ENCODE measurements around the gene BRINP2. TPM values are rescaled to one million over a fixed set of nuclear protein-coding genes. Genes with fewer than 3 reads are reported as not detected.

Gene BRINP2
- polyA plus RNA-seq, 2 donors = 0.01 TPM; not detected in 1

GRCh38 chr1:177281901-177282300 lies 111.1 kb downstream of the BRINP2 start:
- no peak overlapping the region for H3K27ac ChIP-seq (ENCODE audit: low read depth in 2 of 2, low read length in 1 of 2)
- 80 to 83% methylated on average over 5 of the region's 5 CpGs for WGBS, 2 donors
- H3K36me3 ChIP-seq (ENCODE audit: control insufficient read depth in 2 of 2, insufficient read depth in 2 of 2, low read length in 1 of 2) = no peaks in the 10 kb centered on the region
- H3K27me3 ChIP-seq (ENCODE audit: control insufficient read depth in 1 of 2, insufficient read depth in 2 of 2, low read length in 2 of 2) = no peaks in the 10 kb centered on the region
- no peak overlapping the region for H3K4me3 ChIP-seq (ENCODE audit: low read depth in 1 of 2, low read length in 2 of 2)
- no peaks in the 10 kb centered on the region for H3K4me1 ChIP-seq (ENCODE audit: control insufficient read depth in 2 of 2, insufficient read depth in 2 of 2, low read length in 1 of 2)
- H3K9me3 ChIP-seq (ENCODE audit: control insufficient read depth in 2 of 2, insufficient read depth in 1 of 2, low read depth in 1 of 2, low read length in 1 of 2) = no peaks in the 10 kb centered on the region

GRCh38 chr1:177282976-177283375 lies 112.2 kb downstream of the BRINP2 start:
- no peaks in the 10 kb centered on the region for H3K27me3 ChIP-seq (ENCODE audit: control insufficient read depth in 1 of 2, insufficient read depth in 2 of 2, low read length in 2 of 2)
- no peaks in the 10 kb centered on the region for H3K9me3 ChIP-seq (ENCODE audit: control insufficient read depth in 2 of 2, insufficient read depth in 1 of 2, low read depth in 1 of 2, low read length in 1 of 2)
- 56 to 57% methylated on average over 1 of the region's 1 CpG for WGBS, 2 donors

DNA sequence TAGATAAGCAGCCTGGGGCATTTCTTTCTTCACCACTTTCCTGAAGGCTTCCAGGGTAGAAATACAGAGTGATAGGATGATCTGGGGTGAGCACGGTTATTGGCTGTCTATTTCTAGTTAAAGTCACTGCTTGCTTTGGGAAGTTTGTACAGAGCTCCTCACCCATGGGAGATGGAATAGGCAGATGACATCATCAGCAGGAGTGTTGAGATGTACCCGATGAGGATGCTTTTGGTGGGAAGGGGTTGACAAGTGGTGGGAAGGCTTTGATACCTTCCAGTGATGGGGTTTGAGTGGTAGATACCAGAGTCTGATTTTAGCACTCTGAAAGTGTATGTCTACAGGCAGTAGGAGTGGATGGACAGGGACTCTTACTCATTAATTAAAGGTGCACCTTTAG lies 112.6 kb downstream of the BRINP2 start:
- Histone ChIP-seq H3K36me3 (ENCODE audit: control insufficient read depth in 2 of 2, insufficient read depth in 2 of 2, low read length in 1 of 2) (no peaks in the 10 kb centered on the region), H3K27ac (ENCODE audit: low read depth in 2 of 2, low read length in 1 of 2) (no peak overlapping the region), H3K9me3 (ENCODE audit: control insufficient read depth in 2 of 2, insufficient read depth in 1 of 2, low read depth in 1 of 2, low read length in 1 of 2) (no peaks in the 10 kb centered on the region), H3K4me1 (ENCODE audit: control insufficient read depth in 2 of 2, insufficient read depth in 2 of 2, low read length in 1 of 2) (no peaks in the 10 kb centered on the region), H3K4me3 (ENCODE audit: low read depth in 1 of 2, low read length in 2 of 2) (no peak overlapping the region), H3K27me3 (ENCODE audit: control insufficient read depth in 1 of 2, insufficient read depth in 2 of 2, low read length in 2 of 2) (no peaks in the 10 kb centered on the region)
- 82% methylated on average over 2 of the region's 2 CpGs for WGBS, 2 donors

More at GRCh38 chr1:177282976-177283375, 112.2 kb downstream of the BRINP2 start:
- Histone ChIP-seq H3K36me3 (ENCODE audit: control insufficient read depth in 2 of 2, insufficient read depth in 2 of 2, low read length in 1 of 2) (no peaks in the 10 kb centered on the region), H3K4me3 (ENCODE audit: low read depth in 1 of 2, low read length in 2 of 2) (no peak overlapping the region), H3K4me1 (ENCODE audit: control insufficient read depth in 2 of 2, insufficient read depth in 2 of 2, low read length in 1 of 2) (no peaks in the 10 kb centered on the region), H3K27ac (ENCODE audit: low read depth in 2 of 2, low read length in 1 of 2) (no peak overlapping the region)

- Histone ChIP-seq H3K27me3 (ENCODE audit: control insufficient read depth in 1 of 2, insufficient read depth in 2 of 2, low read length in 2 of 2) (no peaks in the 10 kb centered on the region), H3K27ac (ENCODE audit: low read depth in 2 of 2, low read length in 1 of 2) (no peak overlapping the region), H3K36me3 (ENCODE audit: control insufficient read depth in 2 of 2, insufficient read depth in 2 of 2, low read length in 1 of 2) (no peaks in the 10 kb centered on the region), H3K4me1 (ENCODE audit: control insufficient read depth in 2 of 2, insufficient read depth in 2 of 2, low read length in 1 of 2) (no peaks in the 10 kb centered on the region), H3K4me3 (ENCODE audit: low read depth in 1 of 2, low read length in 2 of 2) (no peak overlapping the region), H3K9me3 (ENCODE audit: control insufficient read depth in 2 of 2, insufficient read depth in 1 of 2, low read depth in 1 of 2, low read length in 1 of 2) (no peaks in the 10 kb centered on the region)
- 88% methylated on average over 3 of the region's 3 CpGs for WGBS, 2 donors
These were observed 115.6 kb downstream of the BRINP2 start for GRCh38 chr1:177286396-177286795.

GRCh38 chr1:177287270-177287669 lies 116.5 kb downstream of the BRINP2 start:
- no peaks in the 10 kb centered on the region for H3K27me3 ChIP-seq (ENCODE audit: control insufficient read depth in 1 of 2, insufficient read depth in 2 of 2, low read length in 2 of 2)
- no peaks in the 10 kb centered on the region for H3K36me3 ChIP-seq (ENCODE audit: control insufficient read depth in 2 of 2, insufficient read depth in 2 of 2, low read length in 1 of 2)
- H3K4me1 ChIP-seq (ENCODE audit: control insufficient read depth in 2 of 2, insufficient read depth in 2 of 2, low read length in 1 of 2) = no peaks in the 10 kb centered on the region
- H3K4me3 ChIP-seq (ENCODE audit: low read depth in 1 of 2, low read length in 2 of 2) = no peak overlapping the region
- H3K9me3 ChIP-seq (ENCODE audit: control insufficient read depth in 2 of 2, insufficient read depth in 1 of 2, low read depth in 1 of 2, low read length in 1 of 2) = no peaks in the 10 kb centered on the region
- no peak overlapping the region for H3K27ac ChIP-seq (ENCODE audit: low read depth in 2 of 2, low read length in 1 of 2)

- WGBS, 2 donors = 21 to 30% methylated on average over 2 of the region's 2 CpGs
- Histone ChIP-seq H3K27me3 (ENCODE audit: control insufficient read depth in 1 of 2, insufficient read depth in 2 of 2, low read length in 2 of 2) (no peaks in the 10 kb centered on the region), H3K4me1 (ENCODE audit: control insufficient read depth in 2 of 2, insufficient read depth in 2 of 2, low read length in 1 of 2) (no peaks in the 10 kb centered on the region), H3K36me3 (ENCODE audit: control insufficient read depth in 2 of 2, insufficient read depth in 2 of 2, low read length in 1 of 2) (no peaks in the 10 kb centered on the region), H3K9me3 (ENCODE audit: control insufficient read depth in 2 of 2, insufficient read depth in 1 of 2, low read depth in 1 of 2, low read length in 1 of 2) (no peaks in the 10 kb centered on the region), H3K4me3 (ENCODE audit: low read depth in 1 of 2, low read length in 2 of 2) (no peak overlapping the region), H3K27ac (ENCODE audit: low read depth in 2 of 2, low read length in 1 of 2) (no peak overlapping the region)
These were observed 117.2 kb downstream of the BRINP2 start for GRCh38 chr1:177287994-177288393.

GRCh38 chr1:177289532-177289931 lies 118.8 kb downstream of the BRINP2 start:
- Histone ChIP-seq H3K4me3 (ENCODE audit: low read depth in 1 of 2, low read length in 2 of 2) (no peak overlapping the region), H3K4me1 (ENCODE audit: control insufficient read depth in 2 of 2, insufficient read depth in 2 of 2, low read length in 1 of 2) (no peaks in the 10 kb centered on the region), H3K27ac (ENCODE audit: low read depth in 2 of 2, low read length in 1 of 2) (no peak overlapping the region), H3K9me3 (ENCODE audit: control insufficient read depth in 2 of 2, insufficient read depth in 1 of 2, low read depth in 1 of 2, low read length in 1 of 2) (no peaks in the 10 kb centered on the region), H3K36me3 (ENCODE audit: control insufficient read depth in 2 of 2, insufficient read depth in 2 of 2, low read length in 1 of 2) (no peaks in the 10 kb centered on the region), H3K27me3 (ENCODE audit: control insufficient read depth in 1 of 2, insufficient read depth in 2 of 2, low read length in 2 of 2) (no peaks in the 10 kb centered on the region)
- 77 to 86% methylated on average over 2 of the region's 2 CpGs for WGBS, 2 donors

GRCh38 chr1:177300431-177300830 lies 129.7 kb downstream of the BRINP2 start:
- H3K9me3 ChIP-seq (ENCODE audit: control insufficient read depth in 2 of 2, insufficient read depth in 1 of 2, low read depth in 1 of 2, low read length in 1 of 2) = no peaks in the 10 kb centered on the region
- peaks cover 0 to 5% of the 10 kb centered on the region in 2 donors for H3K4me1 ChIP-seq (ENCODE audit: control insufficient read depth in 2 of 2, insufficient read depth in 2 of 2, low read length in 1 of 2)
- 89 to 95% methylated on average over 1 of the region's 1 CpG for WGBS, 2 donors
- no peaks in the 10 kb centered on the region for H3K36me3 ChIP-seq (ENCODE audit: control insufficient read depth in 2 of 2, insufficient read depth in 2 of 2, low read length in 1 of 2)
- H3K27ac ChIP-seq (ENCODE audit: low read depth in 2 of 2, low read length in 1 of 2) = no peak overlapping the region
- no peaks in the 10 kb centered on the region for H3K27me3 ChIP-seq (ENCODE audit: control insufficient read depth in 1 of 2, insufficient read depth in 2 of 2, low read length in 2 of 2)
- no peak overlapping the region for H3K4me3 ChIP-seq (ENCODE audit: low read depth in 1 of 2, low read length in 2 of 2)

DNA sequence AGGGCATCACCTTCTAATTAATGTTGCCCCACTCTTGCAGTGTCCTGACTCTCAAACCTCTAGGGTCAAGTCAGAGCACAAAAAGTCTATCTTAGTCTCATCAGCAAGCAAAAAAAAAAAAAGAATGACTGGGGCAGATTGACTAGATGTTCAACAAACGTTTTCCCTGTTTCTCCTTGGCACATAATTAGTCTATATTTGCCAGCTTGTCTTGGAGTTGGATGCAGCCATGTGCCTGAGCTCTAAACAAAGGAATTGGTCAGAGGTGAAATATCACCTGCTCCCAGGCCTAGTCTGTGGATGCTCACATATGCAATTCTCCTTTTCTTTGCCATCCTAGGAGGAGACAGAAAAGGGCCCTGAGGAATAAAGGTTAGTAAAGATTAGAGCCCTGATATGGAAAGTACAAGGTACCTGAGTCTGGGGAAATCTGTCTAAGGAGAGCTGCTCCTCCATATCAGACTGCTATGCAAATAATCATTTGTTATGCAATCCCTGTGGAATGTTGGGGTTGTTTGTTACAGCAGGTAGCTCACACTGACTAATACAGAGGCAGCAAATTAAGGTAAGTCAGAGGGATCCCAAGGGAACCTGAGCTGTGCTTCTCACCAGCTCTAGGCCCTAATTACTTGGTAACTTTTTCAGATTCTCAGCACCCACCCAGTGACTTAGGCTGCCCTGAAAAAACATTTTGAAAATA lies 130.8 kb downstream of the BRINP2 start:
- Histone ChIP-seq H3K4me1 (ENCODE audit: control insufficient read depth in 2 of 2, insufficient read depth in 2 of 2, low read length in 1 of 2) (peaks cover 0 to 6% of the 10 kb centered on the region in 2 donors), H3K4me3 (ENCODE audit: low read depth in 1 of 2, low read length in 2 of 2) (no peak overlapping the region), H3K36me3 (ENCODE audit: control insufficient read depth in 2 of 2, insufficient read depth in 2 of 2, low read length in 1 of 2) (no peaks in the 10 kb centered on the region), H3K27ac (ENCODE audit: low read depth in 2 of 2, low read length in 1 of 2) (no peak overlapping the region), H3K9me3 (ENCODE audit: control insufficient read depth in 2 of 2, insufficient read depth in 1 of 2, low read depth in 1 of 2, low read length in 1 of 2) (no peaks in the 10 kb centered on the region), H3K27me3 (ENCODE audit: control insufficient read depth in 1 of 2, insufficient read depth in 2 of 2, low read length in 2 of 2) (no peaks in the 10 kb centered on the region)
- WGBS, 2 donors = 6 to 12% methylated on average over 1 of the region's 1 CpG

DNA sequence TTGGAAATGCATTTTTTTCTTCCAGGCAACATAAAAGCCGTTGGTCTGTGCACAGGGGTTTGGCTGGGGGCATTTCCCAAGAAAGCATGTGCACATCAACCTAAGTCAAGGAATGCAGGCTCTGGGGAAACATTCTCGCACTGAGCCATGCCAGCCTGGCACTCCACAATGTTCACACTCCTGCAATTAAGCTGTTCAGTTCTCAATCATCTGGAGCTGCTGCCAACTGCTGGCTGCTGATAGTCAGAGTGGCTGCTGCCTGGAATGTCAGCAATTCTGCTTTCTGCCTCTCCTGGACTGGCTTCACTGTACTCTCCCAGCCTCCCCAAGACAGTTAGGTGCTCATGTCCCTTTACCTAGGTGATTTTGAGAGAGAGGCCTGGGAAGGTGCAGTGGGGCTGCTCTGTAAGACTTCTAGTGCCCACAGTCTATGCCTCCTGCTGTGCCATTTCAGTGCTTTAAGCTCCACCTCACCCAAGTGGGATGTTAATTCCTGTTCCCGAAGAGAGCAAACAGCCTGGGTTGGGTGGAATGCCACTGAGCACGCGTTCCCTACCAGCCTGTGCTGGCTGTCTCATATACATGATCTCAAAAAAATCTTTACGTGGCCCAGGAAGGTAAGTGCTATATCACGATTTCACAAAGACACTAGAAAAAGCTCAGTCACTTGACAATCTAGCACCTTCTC lies 131.7 kb downstream of the BRINP2 start:
- Histone ChIP-seq H3K4me3 (ENCODE audit: low read depth in 1 of 2, low read length in 2 of 2) (no peak overlapping the region), H3K4me1 (ENCODE audit: control insufficient read depth in 2 of 2, insufficient read depth in 2 of 2, low read length in 1 of 2) (peaks cover 0 to 6% of the 10 kb centered on the region in 2 donors), H3K27ac (ENCODE audit: low read depth in 2 of 2, low read length in 1 of 2) (no peak overlapping the region), H3K27me3 (ENCODE audit: control insufficient read depth in 1 of 2, insufficient read depth in 2 of 2, low read length in 2 of 2) (no peaks in the 10 kb centered on the region), H3K36me3 (ENCODE audit: control insufficient read depth in 2 of 2, insufficient read depth in 2 of 2, low read length in 1 of 2) (no peaks in the 10 kb centered on the region), H3K9me3 (ENCODE audit: control insufficient read depth in 2 of 2, insufficient read depth in 1 of 2, low read depth in 1 of 2, low read length in 1 of 2) (no peaks in the 10 kb centered on the region)
- WGBS, 2 donors = 53 to 62% methylated on average over 7 of the region's 7 CpGs
